ENCODE measurements around the gene KRTAP2-3.

DNA sequence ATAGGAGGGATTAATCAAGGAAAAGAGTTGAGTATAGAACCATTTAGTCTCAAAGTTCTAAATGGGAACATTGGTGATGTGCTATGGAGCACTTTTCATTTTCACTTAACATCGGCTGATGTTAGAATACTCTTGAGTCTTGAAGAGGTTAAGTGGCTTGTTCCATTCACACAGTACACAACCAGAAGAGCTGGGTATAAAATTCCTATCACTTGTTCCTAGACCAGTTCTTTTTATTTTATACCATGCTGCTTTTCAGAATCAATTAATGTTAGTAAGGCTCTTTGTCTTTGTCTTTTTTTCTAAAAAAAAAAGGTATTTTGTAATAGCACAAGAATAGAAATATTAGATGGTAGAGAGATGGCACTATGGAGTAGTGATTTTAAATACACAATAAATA, 17.0 kb downstream of the KRTAP2-3 start:
- TF ChIP-seq, protein P1, sequence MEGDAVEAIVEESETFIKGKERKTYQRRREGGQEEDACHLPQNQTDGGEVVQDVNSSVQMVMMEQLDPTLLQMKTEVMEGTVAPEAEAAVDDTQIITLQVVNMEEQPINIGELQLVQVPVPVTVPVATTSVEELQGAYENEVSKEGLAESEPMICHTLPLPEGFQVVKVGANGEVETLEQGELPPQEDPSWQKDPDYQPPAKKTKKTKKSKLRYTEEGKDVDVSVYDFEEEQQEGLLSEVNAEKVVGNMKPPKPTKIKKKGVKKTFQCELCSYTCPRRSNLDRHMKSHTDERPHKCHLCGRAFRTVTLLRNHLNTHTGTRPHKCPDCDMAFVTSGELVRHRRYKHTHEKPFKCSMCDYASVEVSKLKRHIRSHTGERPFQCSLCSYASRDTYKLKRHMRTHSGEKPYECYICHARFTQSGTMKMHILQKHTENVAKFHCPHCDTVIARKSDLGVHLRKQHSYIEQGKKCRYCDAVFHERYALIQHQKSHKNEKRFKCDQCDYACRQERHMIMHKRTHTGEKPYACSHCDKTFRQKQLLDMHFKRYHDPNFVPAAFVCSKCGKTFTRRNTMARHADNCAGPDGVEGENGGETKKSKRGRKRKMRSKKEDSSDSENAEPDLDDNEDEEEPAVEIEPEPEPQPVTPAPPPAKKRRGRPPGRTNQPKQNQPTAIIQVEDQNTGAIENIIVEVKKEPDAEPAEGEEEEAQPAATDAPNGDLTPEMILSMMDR (conservative IDR thresholded peaks at IDR 0.05) = no peak
- no peak for TF ChIP-seq ZFX (IDR thresholded peaks at IDR 0.05)

All from C4-2B (cell line).